ENCODE data around the gene CLEC10A.
"Not testable (repeated sequence)": the region's sequence is repeated elsewhere in the genome, so short reads cannot be mapped to it uniquely, and the experiment has no call there.

Gene CLEC10A

DNA sequence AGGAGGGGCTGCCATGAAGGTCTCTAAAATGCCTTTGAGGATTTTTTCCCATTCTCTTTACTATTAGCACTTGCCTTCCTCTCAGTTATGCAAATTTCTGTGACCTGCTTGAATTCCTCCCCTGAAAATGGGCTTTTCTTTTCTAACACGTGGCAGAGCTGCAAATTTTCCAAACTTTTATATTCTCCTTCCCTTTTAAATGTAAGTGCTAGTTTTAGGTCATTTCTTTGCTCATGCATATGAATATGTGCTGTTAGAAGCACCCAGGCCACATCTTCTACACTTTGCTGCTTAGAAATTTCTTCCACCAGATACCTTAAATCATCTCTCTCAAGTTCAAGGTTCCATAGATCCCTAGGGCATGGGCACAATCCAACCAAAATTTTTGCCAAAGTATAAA, 11.8 kb downstream of the CLEC10A start:
- no peak for DNase-seq

DNA sequence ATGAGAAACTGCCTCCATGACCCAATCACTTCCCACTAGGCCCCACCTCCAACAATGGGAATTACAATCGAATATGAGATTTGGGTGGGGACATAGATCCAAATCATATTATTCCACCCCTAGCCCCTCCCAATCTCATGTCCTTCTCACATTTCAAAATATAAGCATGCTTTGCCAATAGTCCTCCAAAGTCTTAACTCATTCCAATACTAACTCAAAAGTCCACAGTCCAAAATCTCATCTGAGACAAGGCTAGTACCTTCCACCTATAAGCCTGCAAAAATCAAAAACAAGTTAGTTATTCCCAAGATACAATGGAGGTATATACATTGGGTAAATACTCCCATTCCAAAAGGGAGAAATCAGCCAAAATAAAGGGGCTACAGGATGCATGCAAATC, 12.9 kb downstream of the CLEC10A start:
- DNase-seq = no peak

DNA sequence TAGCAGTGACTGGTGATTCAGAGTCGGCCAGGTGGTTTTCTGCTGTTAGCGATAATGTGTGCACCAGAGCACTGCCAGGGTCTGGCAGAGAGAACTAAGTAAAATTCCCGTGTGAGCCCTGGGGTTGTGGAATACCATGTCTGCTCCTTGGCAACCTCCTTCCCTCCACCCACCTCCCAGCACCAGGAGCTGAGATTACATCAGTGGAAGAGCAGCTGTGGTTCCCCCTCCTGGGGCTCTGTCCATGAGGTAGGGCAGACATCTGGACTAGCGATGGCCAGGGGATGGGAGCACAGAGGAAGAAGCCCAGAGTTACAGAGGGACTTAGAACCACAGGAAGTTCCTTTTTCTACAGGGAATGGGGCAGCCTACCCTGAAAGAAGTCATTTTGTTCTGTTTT, 15.8 kb downstream of the CLEC10A start:
- DNase-seq = no peak

DNA sequence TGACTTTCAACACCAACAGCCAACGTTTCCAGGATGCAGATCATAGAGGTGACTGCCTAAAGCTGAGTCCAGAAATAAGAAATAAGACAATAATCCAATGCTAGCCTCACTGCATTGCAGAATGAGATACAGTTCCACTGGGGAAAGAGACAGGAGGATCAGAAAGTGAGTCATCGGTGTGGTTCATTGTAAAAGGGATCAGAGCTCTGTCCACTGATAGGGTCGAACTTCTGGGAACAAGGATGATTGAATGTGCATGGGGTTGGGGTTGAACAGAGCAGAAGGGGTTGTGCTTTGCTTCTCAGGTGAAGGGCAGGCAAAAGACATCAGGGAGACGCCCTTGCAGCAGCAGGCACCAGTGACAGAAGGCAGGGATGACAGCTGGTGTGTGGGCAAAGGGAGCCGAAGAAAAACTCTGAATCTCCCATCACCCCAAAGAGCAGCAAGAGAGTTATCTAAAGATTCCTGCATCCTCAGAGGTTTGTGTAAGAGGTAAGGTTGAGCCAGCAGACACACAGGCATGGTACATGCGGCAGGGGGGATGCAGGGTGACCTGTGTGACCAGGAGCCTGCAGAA, 16.4 kb downstream of the CLEC10A start:
- no peak for DNase-seq

DNA sequence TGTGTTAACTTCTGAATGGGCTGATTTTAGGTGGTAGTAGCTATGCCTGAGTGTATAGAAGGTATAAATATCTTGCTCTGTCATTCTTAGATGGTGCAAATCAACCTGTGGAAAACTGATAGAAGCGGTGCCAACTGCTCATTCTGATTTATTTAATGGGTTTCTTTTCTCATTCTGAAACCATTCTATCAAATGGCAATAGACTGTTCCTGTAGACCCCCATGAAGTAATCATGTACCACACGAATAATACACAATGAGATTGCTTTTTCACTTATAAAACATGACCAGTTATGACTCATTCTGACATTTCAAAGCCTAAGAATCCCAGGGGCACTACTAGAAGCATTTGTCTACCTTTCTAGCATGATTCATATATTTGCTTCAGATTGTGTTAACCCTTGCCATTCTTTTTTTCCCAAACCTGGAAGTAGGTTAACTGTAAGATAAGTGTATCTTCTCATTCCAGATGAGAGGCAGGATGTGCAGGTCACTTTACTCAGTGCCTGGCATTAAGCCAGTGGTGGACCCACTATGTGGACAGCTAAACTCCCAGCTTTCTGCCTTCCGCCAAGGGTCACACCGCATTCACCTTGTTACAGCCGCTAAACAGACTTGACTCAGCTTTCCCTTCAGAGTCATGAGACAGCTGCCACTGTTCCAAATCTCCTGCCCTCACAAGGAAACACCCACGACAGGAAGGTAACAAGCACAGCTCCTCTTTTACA, 19.7 kb downstream of the CLEC10A start:
- no peak for DNase-seq

DNA sequence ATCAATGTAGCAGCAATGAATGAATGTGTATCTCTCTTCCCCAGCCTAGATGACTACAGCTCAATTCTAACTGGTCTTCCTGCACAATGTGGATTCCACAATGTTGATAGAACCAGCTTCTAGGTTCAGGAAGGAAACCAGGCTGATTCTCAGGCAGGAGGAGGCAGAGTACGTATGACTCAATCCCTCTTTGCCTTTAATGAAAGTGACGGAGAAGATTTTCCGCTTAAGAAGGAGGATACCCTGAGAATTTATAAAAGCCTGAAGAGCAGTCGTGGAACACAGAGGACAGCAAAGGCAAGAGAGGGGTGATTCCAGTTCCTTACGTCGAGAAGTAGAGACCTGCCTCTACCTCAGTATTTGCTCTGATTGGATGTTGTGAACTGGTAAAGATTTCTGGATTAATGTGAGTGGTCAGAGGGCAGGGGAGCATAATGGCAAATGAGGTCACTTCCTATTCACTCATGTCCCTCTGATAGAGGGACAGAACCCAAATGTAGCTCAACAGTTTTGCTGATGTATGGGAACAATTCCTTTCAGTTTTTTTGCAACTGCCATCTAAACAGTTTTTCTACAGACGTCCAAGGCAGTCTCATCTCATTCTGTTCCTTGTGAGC, 21.1 kb downstream of the CLEC10A start:
- DNase-seq = no peak

DNA sequence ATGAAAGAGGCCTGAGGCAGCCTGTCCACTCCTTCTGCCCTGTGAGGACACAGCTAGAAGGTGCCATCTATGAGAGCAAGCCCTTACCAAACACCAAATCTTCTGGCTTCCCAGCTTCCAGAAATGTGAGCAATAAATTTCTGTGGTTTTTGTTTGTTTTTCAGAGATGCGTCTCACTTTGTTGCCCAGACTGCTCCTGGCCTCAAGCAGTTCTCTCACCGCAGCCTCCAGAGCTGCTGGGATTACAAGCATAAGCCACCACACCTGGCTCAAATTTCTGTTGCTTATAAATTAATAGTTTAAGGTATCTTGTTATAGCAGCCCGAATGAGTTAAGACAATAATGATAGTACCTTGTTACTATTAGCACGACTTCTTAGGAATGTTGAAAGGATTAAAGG, 23.7 kb downstream of the CLEC10A start:
- DNase-seq = no peak

DNA sequence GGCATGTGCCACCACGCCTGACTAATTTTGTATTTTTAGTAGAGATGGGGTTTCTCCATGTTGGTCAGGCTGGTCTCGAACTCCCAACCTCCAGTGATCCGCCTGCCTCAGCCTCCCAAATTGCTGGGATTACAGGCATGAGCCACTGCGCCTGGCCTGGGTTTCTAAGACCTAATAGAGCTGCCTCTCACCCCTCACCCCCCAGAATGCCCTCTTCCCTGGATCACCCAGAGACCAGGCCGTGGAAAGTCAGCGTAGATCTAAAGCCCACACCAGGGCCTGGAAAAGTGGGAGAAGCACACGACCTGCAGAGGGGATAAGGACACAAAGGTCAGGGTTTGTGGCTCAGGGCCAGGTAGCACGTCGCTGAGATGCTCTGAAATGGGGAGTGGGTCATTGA, 29.5 kb downstream of the CLEC10A start:
- not testable (repeated sequence) for DNase-seq

DNA sequence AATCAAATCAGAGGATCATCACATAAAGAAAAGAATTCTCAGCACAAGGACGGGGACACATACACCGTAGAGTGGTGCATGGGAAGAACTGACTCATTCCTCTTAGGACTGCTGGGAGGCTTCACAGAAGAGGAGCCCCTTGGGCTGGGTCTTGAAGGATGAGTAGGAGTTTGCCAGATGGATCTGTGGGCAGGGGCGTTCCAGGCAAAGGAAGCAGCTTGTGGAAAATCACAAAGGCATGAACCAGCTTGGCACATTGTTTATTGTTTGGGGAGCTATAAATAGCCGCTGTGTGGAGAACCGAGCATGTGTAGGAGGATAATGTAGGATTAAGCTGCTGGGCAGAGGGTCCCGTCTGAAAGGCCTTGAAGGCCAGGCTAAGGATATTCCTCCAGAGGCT, 31.1 kb downstream of the CLEC10A start:
- DNase-seq = no peak

DNA sequence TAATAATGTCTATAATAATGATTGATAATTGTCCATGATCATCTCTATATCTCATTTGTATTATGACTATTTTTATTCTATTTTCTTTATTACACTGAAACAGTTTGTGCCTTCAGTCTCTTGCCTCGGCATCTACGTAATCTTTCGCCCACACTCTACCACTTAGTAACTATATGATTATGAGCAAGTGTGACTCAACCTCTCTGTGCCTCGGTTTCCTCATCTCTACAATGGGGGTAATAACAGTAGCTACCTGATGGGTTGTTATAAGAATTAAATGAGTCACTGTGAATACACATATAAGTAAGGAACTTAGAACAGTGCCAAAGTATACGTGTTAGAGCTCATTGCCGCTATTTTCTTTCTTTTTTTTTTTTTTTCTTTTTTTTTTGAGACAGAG, 32.5 kb downstream of the CLEC10A start:
- DNase-seq = no peak

DNA sequence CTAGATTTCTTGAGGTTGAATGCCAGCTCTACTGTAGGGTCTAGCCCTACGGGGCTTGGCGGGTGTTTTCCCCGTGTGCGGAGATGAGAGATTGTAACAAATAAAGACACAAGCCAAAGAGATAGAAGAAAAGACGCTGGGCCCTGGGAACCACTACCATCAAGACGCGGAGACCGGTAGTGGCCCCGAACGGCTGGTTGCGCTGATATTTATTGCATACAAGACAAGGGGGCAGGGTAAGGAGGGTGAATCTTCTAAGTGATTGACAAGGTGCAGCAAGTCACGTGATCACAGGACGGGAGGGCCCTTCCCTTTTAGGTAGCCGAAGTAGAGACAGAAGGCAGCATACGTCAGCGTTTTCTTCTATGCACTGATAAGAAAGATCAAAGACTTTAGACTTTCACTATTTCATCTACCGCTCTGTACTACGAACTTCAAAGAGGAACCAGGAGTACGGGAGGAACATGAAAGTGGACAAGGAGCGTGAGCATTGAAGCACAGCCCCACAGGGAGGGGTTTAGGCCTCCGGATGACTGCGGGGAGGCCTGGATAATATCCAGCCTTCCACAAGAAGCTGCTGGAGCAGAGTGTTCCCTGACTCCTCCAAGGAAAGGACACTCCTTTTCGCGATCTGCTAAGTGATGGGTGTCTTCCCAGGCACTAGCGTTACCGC, 33.2 kb downstream of the CLEC10A start:
- DNase-seq = peak in 1 of 3 experiments; percentile 40

DNA sequence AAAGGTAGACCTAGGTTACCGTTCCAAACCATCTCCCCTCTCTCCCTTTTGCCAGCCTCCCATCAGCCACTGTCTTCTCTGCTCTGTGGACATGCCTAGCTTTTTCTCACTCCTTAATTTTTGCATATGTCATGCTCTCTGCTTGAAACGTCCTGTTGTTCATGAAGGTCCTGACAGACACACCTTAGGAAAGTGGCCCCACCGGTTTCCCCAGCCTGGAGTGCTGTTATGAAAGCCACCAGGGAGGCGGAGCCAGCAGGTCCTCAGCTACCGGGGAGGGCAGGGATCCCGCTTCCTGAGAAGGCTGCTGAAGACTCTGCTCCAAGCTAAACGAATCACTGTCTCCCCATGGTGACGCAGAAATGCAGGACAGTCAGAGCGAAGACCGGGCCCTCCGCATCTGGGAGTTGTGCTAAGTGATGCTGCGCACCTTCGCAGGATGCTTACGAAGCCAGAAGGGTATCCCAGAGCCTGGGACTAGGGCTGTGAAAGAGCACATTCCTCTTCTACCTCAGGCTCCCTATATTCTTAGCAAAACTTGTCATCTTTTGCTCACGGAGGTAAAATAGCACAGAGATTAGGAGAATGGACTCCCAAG, 33.8 kb downstream of the CLEC10A start:
- peak; percentile 36 to 81 (median 63) for DNase-seq

DNA sequence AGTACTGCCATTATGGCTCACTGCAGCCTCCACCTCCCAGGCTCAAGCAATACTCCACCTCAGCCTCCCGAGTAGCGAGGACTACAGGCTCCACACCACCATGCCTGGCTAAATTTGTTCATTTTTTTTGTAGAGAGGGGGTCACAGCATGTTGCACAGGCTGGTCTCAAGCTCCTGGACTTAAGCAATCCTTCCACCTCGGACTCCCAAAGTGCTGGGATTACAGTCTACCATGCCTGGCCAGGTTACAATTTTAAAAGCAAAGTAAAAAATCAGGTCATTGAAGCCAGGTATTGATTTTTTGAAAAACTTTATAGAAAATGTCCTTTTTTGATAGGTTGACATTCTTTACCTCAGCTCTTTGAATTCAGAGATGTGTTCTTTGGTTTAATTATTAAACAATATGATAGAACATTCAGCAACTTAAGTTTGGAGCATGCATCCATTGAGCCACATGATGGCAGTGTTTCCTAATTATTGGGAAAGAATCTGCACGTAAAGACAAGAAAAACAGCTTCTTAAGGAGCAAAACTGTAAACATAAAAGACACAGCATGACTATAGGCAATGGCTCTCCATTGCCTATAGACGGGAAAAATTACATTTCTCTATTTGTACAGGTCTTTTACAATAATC, 34.4 kb downstream of the CLEC10A start:
- DNase-seq = peak; percentile 59 to 79 (median 62)

DNA sequence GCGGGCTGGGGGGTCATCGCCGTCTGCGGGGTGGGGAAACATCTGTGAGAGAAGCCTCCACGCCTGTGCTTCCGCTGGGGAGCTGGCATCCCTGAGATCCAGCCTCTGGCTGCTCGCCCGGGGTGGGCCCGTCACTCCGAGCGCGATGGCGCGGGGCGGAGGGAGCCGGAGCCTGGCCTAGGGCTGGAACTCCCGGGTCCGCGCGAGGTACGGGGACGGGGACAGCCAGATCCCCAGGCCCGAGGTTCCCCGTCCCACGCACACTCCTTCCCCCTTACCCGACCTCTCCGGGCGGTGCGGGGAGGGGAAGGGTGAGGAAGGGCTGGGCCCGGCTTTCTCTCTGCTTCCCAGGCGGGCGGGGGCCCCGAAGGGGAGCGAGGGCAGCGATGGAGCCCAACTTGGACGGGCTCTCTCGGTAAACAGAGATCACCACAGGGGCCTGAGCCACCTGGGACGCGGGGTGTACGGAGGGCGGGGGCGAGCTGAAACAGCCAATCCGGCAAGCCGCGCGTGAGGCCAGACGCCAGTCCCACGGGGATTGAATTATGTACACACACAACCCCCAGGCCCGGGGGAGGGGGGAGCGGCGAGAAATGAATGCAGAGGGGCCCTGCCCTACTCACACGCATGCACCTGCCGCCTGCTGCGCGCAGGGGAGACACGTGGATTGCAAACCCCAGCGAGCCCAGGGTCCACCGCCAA, 36.4 kb downstream of the CLEC10A start, which contains the start of gene SLC16A11:
TSS of gene SLC16A11 (minus strand) at position 596 of the 702 bp plus-strand sequence. CDS start at position 17, 579 bp downstream.
- DNase-seq = peak; percentile 69 to 92 (median 83)

DNA sequence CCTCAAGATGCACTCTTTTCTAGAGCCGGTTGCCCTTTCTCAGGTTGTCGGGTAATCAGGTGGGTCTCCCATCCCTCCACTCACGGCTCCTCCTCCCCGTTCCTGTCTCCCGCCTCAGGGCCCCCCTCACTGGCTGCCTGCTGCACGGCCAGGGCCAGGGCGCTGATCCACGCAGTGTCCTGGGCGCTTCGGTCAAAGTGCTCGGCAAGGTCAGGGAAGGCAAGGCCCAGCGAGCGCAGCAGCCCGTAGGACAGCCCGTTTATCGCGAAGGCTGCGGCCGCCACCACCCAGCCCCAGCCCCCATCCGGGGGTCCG, 36.9 kb downstream of the CLEC10A start:
- peak in 1 of 3 experiments; percentile 51 for DNase-seq

DNA sequence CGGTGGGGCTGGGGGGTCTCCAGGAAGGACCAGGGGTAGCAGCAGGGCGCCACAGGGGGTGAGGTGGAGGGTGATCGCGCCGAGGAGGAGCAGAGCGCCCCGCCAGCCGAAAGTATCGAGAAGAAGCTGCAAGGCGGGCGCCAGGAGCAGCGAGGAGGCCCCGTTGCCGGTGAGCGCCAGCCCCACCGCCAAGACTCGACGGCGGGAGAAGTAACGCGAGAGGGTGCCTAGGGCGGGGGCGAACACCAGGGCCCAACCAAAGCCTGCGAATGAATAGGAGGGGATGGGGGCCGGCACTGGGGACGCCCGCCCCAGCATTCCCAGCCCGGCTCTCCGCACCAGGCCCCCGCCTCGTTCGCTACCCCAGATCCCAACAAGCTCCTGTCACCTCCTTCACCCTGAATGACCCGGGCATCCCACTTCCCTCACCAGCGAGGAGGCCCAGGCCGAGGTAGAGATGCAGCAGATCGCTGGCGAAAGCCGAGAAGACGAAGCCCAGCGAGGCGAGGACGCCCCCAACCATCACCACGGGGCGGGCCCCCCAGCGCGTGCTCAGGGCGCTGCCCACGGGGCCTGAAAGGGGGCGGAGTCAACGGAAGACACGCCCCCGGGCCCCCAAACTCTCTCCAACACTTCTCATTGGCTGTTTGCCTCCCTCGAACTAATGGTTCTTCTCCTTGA, 37.4 kb downstream of the CLEC10A start:
- DNase-seq = no peak

DNA sequence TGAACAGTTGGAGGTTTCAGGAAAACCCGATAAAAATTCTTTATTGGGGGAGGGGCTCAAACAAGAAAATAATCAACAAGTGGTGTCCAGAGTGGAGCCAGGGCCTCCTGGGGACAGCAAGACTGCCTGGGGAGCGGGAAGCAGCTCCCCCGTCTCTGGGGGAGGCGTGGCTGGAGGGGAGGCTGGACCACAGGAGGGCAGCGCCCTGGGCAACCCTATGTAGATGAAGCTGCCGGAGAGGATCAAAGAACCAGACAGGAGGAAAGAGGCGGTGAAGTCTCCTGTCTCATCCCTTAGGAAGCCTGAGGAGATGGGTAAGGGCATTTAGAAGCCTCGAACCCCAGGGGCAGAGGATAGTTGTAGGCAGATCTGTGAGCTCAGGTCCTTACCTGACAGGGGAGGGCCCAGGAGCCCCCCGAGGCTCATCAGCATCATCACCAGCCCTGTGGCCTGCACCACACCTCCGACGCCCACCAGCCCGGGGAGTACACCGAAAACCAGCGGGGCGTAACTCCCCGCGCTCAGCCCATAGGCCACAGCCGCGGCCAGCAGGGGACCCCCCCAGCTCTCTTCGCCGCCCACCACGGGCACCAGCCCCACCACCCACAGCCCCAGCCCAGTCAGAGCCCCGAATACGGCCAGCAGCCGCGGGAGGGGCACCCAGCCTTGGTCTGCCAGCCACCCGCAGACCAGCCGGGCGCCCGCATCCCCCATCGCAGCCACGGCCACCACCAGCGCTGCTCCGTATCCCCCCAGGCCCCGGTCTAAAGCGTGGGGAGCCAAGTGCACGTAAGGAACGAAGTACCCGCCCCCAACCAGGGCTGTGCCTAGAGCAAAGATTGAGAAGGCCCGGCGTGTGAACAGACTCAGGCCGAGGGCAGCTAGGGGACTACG, 38.2 kb downstream of the CLEC10A start:
- peak in 1 of 3 experiments; percentile 1 for DNase-seq

DNA sequence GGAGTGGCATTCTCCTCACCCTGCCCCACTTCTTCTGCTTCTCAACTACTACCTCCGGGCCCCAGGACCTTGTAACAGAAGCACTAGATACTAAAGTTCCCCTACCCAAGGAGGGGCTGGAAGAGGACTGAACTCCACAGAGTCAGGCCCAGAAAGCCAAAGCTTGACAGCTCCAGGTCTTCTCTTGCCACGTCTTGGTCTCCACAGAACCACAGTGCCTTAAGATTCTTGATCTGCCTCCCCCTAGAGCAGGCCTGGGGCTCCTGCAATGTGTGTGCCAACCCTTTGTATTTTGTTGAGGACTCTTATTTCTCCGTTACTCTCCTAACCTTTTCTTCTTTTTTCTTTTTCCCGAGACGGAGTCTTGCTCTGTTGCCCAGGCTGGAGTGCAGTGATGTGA, 40.2 kb downstream of the CLEC10A start:
- DNase-seq = no peak

DNA sequence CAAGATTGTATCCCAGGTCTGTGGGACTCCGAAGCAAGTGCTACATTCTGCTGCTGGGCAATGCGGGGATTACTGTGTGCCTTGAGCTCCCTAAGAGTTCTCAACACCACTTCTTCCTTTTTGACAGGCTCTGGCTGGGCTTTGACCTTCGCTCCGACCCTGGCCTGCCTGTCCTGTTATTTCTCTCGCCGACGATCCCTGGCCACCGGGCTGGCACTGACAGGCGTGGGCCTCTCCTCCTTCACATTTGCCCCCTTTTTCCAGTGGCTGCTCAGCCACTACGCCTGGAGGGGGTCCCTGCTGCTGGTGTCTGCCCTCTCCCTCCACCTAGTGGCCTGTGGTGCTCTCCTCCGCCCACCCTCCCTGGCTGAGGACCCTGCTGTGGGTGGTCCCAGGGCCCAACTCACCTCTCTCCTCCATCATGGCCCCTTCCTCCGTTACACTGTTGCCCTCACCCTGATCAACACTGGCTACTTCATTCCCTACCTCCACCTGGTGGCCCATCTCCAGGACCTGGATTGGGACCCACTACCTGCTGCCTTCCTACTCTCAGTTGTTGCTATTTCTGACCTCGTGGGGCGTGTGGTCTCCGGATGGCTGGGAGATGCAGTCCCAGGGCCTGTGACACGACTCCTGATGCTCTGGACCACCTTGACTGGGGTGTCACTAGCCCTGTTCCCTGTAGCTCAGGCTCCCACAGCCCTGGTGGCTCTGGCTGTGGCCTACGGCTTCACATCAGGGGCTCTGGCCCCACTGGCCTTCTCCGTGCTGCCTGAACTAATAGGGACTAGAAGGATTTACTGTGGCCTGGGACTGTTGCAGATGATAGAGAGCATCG, 41.8 kb downstream of the CLEC10A start:
- DNase-seq = no peak

Data from NCI-H1417 (cell line).